GM18507 (cell line): ENCODE measurements around the gene SLC6A5.

Experiments
- DNase-seq: peaks from one replicate; pipeline ENCODE4 v3.0.0; 2011; ENCODE audit warnings: low read depth; ENCODE audit not compliant: insufficient read length; ENCODE audit errors: extremely low spot score
- FAIRE-seq: peaks from 2 replicates; lab custom pipeline; 2011; peaks lifted over from hg19 to GRCh38; lab: Jason Lieb, UNC

The SLC6A5 gene

DNA sequence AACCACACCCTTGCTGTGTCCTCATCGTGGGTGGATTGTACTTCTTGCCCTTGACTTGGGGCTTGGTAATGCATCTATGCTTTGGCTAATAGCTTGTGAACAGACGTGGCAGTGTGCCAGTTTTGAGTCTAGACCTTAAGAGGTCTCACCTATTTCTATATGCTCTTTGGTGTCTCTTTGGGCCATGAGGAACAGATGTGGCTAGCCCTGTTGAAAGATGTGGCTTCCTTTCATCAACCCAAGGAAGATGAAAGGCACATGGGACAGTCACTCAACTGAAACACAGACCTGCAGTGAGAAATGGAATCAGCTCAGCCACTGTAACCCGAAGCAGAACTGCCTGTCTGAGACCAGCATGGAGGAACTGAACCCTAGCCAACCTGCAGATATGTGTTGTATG, 62.0 kb downstream of the SLC6A5 start:
- DNase-seq = no peak
- FAIRE-seq = no peak

DNA sequence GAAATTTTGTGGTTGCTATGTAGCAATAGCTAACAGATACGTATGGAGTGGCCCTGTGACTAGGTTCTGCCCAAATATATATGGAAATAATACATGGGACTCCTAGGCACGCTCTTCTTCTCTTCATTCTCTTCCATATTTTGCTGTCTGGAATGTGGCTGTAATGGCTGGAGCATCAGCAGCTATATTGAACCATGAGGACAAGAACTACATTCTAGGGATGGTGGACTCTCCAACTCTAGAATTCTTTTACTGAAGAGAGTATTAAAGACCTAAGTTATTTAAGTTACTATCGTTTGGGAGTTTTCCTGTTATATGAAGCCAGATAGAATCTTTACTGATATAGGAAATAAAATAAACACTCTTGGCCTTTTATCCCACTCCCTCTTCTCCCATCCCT, 62.4 kb downstream of the SLC6A5 start:
- DNase-seq (no peak), FAIRE-seq (no peak)

DNA sequence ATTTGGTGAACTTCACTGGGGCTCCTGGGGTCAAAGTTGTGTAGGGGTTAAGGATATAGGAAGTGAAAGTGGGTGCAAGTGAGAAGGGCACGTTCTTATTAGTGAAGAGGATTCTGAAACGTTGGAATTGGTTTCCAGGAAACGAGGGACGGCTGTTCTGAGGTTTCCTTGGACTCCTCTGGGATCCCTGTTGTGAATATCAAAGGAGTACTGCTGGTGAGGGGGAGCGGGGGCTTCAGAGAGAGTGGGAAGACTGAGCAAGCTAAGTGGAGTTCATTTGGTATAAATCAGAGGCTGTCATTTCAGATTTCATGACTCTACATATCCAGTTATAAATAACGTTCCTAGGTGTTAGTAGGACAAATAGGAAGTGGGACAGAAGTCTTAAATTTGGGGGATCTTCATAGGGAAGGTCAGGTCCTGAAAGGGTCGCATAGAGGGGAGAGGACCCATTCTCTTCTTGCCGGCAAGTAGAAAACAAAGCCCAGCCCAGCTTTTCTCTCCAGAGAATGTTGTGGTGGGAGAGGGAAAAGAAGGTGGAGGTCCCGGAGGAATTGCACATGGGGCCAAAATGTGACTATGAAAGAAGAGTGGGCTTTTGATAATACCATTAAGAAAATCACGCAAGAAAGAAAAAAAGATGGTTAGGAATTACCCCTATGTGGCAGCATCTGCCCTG, 68.9 kb downstream of the SLC6A5 start:
- no peak for FAIRE-seq
- no peak for DNase-seq

DNA sequence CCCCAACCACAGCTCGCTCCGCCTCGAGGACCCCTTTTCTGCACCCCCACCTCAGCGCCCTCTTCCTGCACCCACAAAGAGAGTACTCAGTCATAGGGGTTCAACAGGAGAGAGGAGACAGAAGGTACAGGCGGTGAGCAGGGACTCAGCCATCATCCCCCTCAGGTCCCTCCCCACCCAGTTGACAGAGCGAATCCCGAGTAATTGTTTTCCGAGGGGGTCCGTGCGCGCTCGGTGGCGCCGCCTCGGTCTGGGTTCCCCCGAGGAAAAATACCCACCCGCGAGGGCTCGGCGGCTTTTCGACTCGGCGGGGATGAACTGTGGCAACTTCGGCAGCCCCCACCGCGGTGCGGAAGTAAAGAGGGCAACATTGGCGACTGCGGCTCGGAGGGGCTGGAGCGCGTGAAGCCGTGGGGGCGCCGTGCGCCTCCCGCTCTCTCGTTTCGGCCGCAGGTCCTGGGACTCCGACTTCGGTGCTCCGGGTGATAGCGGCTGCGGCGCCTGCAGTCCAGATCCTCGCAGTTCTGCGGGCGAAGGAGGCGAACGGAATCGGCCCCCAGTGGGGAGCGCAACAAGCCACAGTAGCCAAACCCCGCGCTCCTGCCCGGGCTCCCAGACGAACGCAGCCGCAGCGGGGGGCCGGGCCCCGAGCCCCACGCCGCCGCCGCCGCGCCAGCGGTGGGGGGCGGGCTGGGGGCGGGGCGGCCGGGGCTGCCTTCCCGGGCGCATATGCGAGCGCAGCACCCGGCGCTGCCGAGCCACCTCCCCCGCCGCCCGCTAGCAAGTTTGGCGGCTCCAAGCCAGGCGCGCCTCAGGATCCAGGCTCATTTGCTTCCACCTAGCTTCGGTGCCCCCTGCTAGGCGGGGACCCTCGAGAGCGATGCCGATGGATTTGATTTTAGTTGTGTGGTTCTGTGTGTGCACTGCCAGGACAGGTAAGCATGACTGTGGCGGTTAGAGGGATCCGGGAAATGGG, 69.7 kb downstream of the SLC6A5 start, which contains the start of gene NELL1:
TSS of gene NELL1 (plus strand) at position 743 of the 976 bp plus-strand sequence.
- no peak for FAIRE-seq

DNA sequence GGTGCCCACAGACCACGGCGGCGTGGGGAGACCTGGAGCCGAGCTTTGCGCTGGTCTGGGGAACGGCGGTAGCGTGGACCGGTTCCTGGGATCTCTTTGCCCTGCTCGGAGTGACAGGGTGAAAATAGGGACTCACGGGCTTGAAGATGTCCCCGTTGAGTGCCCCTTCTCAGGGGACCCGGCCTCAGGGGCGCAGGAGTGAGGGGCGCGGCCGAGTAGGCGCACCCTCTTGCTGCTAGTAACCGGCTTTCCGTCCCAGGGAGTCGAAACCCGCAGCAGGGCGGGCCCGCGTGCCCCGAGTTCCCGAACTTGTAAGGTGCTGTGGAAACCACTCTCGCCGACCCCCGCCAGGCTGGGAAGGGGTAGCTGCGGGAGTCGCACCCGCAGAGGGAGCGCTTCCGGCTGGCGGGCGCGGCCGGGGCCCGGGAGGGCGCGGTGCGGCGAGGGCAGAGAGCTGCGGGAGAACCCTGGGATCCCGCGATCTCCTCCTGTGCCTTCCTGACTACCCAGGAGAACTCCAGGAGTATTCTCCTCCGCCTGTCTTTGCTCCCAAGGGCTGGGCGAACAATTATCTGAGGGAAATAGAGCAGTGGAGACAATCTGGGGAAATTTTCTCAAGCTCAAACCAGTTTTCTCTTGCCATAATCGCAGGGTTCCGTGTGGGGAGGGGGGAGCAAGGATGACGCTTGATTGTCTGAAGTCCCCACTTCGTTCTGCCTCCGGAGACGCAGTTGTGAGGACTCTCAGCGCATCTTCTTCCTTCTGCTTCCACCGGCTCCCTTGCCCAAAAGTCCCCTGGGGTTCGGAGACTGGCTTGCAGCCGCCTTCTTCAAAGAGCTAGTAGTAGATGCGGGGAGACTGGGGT, 70.6 kb downstream of the SLC6A5 start:
- FAIRE-seq (no peak), DNase-seq (no peak)

More for the DNA sequence above, 69.7 kb downstream of the SLC6A5 start, which contains the start of gene NELL1:
- no peak for DNase-seq

DNA sequence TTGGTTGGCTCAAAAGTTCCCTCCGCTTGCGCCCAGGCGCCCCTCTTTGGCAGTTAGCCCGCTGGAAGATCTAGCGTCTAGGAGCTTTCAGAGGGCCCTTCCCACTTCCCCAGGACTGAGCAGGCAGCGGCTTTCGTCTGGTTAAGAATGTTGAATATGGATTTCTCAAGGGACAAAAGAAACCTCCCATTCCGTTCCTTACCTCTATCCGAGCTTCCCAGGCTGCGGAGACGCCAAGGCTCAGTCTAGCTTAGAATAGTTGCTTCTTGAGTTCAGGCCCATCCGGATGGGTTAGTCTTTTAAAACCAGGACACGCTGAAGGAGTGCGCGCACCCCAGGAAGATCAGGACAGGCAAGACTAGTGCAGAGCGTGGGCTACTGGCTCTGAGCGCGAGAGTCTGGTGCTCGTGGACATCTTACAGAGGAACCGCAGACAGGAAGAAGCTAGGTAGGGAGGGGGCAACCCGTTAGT, 71.6 kb downstream of the SLC6A5 start:
- DNase-seq = no peak
- FAIRE-seq = no peak

DNA sequence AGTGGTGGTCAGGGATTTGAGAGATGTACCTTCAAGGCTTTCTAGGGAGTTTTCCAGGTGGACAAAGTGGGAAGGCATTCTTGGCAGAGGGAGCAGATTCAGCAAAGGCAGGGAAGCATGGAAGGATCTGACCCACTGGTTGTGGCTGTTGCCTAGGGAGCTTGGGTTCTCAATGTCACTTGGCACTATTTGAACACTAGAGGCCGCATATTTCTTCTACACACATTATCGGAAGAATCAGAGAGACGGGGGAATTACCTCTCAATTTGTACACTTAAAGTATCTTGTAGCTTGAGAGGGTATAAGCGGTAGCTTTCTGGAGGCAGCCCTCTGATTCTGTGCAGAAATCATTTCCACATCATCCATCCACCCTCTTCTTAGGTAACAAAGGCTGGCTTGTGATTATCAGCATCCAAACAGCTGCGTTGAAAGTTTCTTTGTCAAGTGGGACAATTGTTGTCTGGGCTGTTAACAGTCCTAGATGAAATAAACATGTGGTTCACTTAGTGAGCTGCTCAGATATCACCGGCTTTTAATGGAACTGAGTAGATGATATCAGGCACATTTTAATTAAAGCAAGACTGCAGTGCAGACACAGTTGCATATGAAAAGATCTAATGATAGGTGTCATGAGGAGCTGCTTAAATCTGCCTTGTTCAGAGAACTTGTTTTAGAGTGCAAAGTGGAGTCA, 72.6 kb downstream of the SLC6A5 start:
- DNase-seq (no peak), FAIRE-seq (no peak)

DNA sequence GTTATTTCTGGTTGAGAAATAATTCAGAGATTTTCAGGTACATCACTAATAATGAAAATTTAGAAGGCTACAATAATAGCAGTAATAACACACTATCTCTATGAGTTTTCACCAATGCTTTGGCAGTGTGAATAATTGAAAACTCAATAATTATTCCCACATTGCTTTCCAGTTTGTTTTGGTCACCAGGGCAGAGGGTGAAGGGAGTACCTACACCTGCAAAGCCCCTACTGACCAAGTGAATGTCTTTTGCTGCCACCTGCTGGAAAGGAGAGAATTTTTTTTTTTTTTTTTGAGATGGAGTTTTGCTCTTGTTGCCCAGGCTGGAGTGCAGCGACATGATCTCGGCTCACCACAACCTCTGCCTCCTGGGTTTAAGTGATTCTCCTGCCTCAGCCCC, 73.2 kb downstream of the SLC6A5 start:
- DNase-seq (no peak), FAIRE-seq (peak; percentile 5)

DNA sequence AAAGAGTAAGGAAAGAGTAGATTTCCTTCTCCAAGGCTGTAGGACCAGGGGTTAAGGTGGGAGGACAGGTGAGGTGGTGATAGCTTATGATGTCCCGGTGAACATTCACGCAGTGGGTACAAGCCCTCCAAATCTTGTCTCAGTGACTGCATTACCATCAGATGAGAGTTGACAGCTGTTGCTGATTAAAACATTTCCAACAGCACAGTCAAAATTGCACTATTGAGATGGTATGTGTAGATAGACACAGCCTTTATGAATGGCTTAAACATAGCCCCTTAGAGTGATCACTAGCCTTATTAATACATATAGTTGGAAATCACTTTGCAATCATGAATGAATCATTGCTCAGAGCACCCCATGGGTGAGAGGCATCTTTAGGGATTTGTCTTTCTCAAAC, 77.2 kb downstream of the SLC6A5 start:
- FAIRE-seq = no peak
- no peak for DNase-seq

DNA sequence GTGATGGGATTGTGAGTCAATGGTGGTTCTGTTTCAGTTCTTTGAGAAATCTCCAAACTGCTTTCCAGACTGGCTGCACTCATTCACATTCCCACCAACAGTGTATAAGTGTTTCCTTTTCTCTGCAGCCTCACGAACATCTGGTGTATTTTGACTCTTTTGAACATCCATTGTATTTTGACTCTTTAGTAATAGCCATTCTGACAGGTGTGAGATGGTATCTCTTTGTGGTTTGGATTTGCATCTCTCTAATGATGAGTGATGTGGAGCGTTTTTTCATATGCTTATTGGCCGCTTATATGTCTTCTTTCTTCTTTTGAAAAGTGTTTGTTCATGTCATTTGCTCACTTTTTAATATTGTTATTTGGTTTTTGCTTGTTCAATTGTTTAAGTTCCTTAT, 89.4 kb downstream of the SLC6A5 start:
- no peak for FAIRE-seq
- DNase-seq = no peak

DNA sequence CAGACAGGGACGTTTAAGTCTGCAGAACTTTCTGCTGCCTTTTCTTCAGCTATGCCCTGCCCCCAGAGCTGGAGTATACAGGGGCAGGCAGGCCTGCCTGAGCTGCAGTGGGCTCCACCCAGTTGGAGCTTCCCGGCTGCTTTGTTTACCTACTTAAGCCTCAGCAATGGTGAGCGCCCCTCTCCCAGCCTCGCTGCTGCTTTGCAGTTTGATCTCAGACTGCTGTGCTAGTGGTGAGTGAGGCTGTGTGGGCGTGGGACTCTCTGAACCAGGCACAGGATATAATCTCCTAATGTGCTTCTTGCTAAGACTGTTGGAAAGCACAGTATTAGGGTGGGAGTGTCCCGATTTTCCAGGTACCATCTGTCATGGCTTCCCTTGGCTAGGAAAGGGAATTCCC, 108.5 kb downstream of the SLC6A5 start:
- DNase-seq (no peak), FAIRE-seq (no peak)
